ENCODE measurements around the gene PHLDB1. TPM values are rescaled to one million over a fixed set of nuclear protein-coding genes. Genes with fewer than 3 reads are reported as not detected.
"Not testable (repeated sequence)": the region's sequence is repeated elsewhere in the genome, so short reads cannot be mapped to it uniquely, and the experiment has no call there.

Gene PHLDB1
- total RNA-seq, 2 donors from 2014 or later = 206 to 377 TPM

DNA sequence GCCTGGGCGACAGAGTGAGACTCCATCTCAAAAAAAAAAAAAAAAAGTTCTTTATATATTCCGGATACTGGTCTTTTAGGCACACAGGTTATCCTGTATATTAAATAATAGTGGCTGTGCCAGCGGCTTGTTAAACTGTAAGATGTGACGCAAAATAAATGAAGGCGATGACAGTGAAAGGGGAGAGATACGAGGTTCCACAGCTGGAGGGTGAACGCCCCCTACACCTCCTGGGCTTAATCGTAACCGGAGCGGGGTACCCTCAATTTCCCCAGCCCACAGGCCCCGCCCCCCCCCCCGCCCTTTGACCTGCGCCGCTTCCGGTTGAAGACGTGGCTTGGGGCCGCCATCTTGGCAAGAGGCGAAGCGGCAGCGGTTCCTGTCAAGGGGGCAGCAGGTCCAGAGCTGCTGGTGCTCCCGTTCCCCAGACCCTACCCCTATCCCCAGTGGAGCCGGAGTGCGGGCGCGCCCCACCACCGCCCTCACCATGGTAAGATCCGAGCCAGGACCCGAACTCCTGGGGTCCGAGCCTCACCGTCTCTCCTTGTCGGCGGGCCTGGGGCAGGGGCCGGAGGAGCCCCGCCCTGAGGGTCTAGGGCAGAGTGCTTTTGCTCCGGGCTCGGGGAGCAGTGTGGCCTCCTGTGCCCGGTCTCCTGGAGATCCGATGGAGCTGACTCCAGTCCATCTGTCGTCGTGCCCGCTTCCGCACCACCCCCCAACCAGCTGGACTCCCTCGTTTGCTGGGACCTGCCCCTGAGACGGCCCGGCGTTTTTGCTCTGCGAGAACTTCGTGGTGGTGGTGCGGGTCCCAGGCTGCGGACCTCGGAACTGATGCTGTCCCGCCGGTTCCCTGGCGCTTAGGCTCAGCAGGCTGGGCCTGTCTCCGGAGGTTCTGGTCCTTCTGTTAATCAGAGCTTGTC lies 35.1 kb upstream of the PHLDB1 start, which contains the start of gene ARCN1:
ARCN1 (plus strand) TSS at position 349 of the 920 bp plus-strand sequence; CDS start at position 488, 139 bp downstream.
- DNase-seq (ENCODE audit: low spot score) (no peak), ATAC-seq (ENCODE audit: insufficient number of reproducible peaks, low FRiP score, low read depth) (peak; percentile 44)
- Histone ChIP-seq H3K4me3 (peak within 1 kb of the TSS; percentile 98), H3K27ac (peak within 1 kb of the TSS; percentile 99 to 100), H3K9me3 (no peaks in the 10 kb centered on the region), H3K27me3 (replicated peaks; ENCODE audit: insufficient read depth) (no peaks in the 10 kb centered on the region), H3K4me1 (ENCODE audit: control insufficient read depth in 1 of 2, low read depth in 2 of 2) (peaks cover 13 to 48% of the 10 kb centered on the region in 2 donors), H3K36me3 (no peaks in the 10 kb centered on the region)
- TF ChIP-seq, protein P1, sequence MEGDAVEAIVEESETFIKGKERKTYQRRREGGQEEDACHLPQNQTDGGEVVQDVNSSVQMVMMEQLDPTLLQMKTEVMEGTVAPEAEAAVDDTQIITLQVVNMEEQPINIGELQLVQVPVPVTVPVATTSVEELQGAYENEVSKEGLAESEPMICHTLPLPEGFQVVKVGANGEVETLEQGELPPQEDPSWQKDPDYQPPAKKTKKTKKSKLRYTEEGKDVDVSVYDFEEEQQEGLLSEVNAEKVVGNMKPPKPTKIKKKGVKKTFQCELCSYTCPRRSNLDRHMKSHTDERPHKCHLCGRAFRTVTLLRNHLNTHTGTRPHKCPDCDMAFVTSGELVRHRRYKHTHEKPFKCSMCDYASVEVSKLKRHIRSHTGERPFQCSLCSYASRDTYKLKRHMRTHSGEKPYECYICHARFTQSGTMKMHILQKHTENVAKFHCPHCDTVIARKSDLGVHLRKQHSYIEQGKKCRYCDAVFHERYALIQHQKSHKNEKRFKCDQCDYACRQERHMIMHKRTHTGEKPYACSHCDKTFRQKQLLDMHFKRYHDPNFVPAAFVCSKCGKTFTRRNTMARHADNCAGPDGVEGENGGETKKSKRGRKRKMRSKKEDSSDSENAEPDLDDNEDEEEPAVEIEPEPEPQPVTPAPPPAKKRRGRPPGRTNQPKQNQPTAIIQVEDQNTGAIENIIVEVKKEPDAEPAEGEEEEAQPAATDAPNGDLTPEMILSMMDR (IDR thresholded peaks at IDR 0.05) = no peak

DNA sequence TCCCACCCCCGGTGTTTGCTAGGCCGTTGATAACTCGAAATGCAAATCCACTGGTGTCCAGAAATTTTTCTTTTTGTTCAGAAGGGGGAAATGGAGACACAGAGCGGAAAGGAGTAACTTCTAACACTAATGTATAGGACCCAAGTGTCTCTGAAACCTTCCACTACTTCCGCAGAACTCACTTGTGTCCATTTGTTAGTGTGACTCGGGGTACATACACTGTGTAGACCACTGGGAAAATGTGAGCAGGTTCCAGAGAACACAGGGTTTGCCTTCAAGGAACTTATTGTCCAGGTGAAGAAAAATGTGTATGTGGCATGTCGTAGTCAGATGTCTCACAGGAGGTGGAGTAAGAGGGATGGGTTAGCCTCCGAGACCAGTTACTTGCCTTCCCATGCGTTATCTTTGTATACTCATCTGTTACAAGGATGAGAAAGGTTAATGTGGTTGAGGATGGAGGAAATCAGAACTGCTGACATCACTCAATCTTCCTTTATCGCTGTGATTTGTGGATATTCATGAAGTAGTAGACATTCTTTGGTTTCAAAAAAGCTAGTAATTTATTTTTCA lies 34.3 kb upstream of the PHLDB1 start:
- H3K4me1 ChIP-seq (ENCODE audit: control insufficient read depth in 1 of 2, low read depth in 2 of 2) = peaks cover 13 to 54% of the 10 kb centered on the region in 2 donors
- ATAC-seq (ENCODE audit: insufficient number of reproducible peaks, low FRiP score, low read depth) (peak; percentile 26), DNase-seq (ENCODE audit: low spot score) (no peak)
- H3K4me3 ChIP-seq = peak overlapping the region; percentile 98
- H3K9me3 ChIP-seq = no peaks in the 10 kb centered on the region
- H3K27me3 ChIP-seq (replicated peaks; ENCODE audit: insufficient read depth) = no peaks in the 10 kb centered on the region
- H3K27ac ChIP-seq = peak overlapping the region; percentile 99 to 100
- H3K36me3 ChIP-seq = no peaks in the 10 kb centered on the region
- TF ChIP-seq, protein P1 (IDR thresholded peaks at IDR 0.05) = no peak

DNA sequence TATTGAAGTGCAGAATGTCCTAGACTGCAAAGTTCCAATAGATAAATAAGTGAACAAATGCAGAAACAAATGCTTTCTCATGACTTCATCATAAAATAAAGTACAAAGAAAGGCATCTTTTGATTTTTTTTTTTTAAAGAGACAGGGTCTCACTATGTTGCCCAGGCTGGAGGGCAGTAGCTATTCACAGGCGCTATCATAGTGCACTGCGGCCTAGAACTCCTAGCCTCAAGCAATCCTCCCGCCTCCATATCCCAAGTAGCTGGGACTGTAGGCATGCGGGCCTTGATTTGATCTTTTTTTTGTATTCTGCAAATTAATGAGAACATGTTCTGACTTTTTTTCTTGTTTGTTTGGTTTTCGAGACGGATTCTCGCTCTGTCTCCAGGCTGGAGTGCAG lies 32.8 kb upstream of the PHLDB1 start:
- TF ChIP-seq, protein P1 (IDR thresholded peaks at IDR 0.05) = no peak
- ATAC-seq (ENCODE audit: insufficient number of reproducible peaks, low FRiP score, low read depth) (no peak), DNase-seq (ENCODE audit: low spot score) (no peak)
- Histone ChIP-seq H3K27ac (no peak overlapping the region), H3K9me3 (no peaks in the 10 kb centered on the region), H3K27me3 (replicated peaks; ENCODE audit: insufficient read depth) (no peaks in the 10 kb centered on the region), H3K36me3 (no peaks in the 10 kb centered on the region), H3K4me3 (peak overlapping the region; percentile 98), H3K4me1 (ENCODE audit: control insufficient read depth in 1 of 2, low read depth in 2 of 2) (peaks cover 13 to 65% of the 10 kb centered on the region in 2 donors)

DNA sequence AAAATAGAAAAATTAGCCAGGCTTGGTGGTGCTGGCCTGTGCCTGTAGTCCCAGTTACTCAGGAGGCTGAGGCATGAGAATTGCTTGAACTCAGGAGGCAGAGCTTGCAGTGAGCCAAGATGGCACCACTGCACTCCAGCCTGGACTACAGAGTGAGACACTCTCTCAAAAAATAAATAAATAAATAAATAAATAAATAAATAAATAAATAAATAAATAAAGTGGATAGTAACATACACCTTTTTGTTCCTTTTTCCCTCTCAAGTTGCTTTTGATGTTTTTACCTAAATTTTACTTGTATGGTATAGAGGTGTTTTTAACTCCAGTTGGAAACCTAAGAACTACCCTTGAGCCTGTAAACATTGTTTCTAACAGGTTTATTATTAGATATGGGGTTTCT lies 29.4 kb upstream of the PHLDB1 start:
- not testable (repeated sequence) for ATAC-seq (ENCODE audit: insufficient number of reproducible peaks, low FRiP score, low read depth); H3K4me3 ChIP-seq; H3K27me3 ChIP-seq (replicated peaks; ENCODE audit: insufficient read depth); H3K9me3 ChIP-seq; DNase-seq (ENCODE audit: low spot score)
- Histone ChIP-seq H3K36me3 (peaks cover 13% of the 10 kb centered on the region), H3K27ac (peak overlapping the region; percentile 13 to 51), H3K4me1 (ENCODE audit: control insufficient read depth in 1 of 2, low read depth in 2 of 2) (peaks cover 16 to 58% of the 10 kb centered on the region in 2 donors)

DNA sequence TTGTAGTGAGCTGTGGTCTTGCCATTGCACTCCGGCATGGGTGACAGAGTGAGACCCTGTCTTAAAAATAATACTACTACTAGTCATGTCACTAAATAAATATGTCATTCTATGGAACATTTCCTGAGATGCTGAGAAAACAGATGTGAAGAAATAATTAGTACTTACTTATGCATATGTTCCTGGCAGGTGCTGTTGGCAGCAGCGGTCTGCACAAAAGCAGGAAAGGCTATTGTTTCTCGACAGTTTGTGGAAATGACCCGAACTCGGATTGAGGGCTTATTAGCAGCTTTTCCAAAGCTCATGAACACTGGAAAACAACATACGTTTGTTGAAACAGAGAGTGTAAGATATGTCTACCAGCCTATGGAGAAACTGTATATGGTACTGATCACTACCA lies 26.4 kb upstream of the PHLDB1 start:
- TF ChIP-seq, protein P1 (IDR thresholded peaks at IDR 0.05) = no peak
- no peak for DNase-seq (ENCODE audit: low spot score)
- Histone ChIP-seq H3K4me3 (no peak overlapping the region), H3K4me1 (ENCODE audit: control insufficient read depth in 1 of 2, low read depth in 2 of 2) (peaks cover 10 to 29% of the 10 kb centered on the region in 2 donors), H3K36me3 (peaks cover 35% of the 10 kb centered on the region), H3K27ac (no peak overlapping the region), H3K27me3 (replicated peaks; ENCODE audit: insufficient read depth) (no peaks in the 10 kb centered on the region), H3K9me3 (no peaks in the 10 kb centered on the region)
- ATAC-seq (ENCODE audit: insufficient number of reproducible peaks, low FRiP score, low read depth) = no peak
